ENCODE measurements around the gene TBX10.
"Not testable (repeated sequence)": the region's sequence is repeated elsewhere in the genome, so short reads cannot be mapped to it uniquely, and the experiment has no call there.

TBX10 gene

GRCh38 chr11:67605231-67606011, 34.1 kb downstream of the TBX10 start:
- TF ChIP-seq, protein P1, sequence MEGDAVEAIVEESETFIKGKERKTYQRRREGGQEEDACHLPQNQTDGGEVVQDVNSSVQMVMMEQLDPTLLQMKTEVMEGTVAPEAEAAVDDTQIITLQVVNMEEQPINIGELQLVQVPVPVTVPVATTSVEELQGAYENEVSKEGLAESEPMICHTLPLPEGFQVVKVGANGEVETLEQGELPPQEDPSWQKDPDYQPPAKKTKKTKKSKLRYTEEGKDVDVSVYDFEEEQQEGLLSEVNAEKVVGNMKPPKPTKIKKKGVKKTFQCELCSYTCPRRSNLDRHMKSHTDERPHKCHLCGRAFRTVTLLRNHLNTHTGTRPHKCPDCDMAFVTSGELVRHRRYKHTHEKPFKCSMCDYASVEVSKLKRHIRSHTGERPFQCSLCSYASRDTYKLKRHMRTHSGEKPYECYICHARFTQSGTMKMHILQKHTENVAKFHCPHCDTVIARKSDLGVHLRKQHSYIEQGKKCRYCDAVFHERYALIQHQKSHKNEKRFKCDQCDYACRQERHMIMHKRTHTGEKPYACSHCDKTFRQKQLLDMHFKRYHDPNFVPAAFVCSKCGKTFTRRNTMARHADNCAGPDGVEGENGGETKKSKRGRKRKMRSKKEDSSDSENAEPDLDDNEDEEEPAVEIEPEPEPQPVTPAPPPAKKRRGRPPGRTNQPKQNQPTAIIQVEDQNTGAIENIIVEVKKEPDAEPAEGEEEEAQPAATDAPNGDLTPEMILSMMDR (IDR thresholded peaks at IDR 0.05; ENCODE audit: insufficient read depth, missing control alignments): no peak
- DNase-seq (ENCODE audit: insufficient read length, low spot score): no peak
- peak; percentile 32 for FAIRE-seq

DNA sequence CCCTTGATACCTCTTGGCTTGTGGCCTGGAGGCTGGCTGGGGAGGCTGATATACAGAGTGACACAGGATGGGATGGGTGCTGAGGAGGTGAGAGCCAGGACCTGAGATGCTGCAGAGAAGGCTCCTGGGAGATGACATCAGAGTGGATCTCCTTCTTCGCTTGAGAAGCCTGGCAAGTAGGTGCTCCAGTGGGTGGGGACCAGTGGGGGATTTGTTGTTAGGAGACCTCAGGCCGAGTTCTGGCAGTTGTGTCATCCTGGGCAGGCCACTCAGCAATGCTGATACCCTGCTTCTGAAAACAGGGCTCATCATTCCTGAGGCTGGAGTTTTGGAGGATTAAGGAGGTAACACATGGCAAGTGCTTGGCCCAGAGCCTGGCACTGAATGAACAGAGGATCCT, 34.7 kb downstream of the TBX10 start:
- TF ChIP-seq, protein P1 (IDR thresholded peaks at IDR 0.05; ENCODE audit: insufficient read depth, missing control alignments): no peak
- no peak for FAIRE-seq
- no peak for DNase-seq (ENCODE audit: insufficient read length, low spot score)

GRCh38 chr11:67604119-67604518, 35.4 kb downstream of the TBX10 start:
- DNase-seq (ENCODE audit: insufficient read length, low spot score); FAIRE-seq: not testable (repeated sequence)

DNA sequence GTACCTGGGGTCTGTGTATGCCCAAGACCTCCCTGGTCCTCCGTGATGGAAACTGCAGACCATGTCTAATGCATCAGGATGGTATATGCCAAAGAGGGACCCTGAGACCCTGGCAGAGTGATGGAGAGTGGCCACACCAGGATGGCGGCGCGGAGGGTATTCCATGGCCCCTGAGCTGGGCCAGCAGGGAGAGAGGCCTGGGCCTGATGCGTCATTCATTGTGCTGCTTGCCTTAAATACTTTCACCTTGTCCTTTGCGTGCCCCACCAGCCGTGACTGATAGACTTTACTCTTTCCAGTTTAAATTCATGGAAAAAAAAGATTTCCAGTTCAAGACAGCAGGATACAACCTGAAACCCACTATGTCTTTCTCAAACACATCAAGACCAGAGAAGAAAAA, 38.5 kb downstream of the TBX10 start:
- TF ChIP-seq, protein P1 (IDR thresholded peaks at IDR 0.05; ENCODE audit: insufficient read depth, missing control alignments): no peak

DNA sequence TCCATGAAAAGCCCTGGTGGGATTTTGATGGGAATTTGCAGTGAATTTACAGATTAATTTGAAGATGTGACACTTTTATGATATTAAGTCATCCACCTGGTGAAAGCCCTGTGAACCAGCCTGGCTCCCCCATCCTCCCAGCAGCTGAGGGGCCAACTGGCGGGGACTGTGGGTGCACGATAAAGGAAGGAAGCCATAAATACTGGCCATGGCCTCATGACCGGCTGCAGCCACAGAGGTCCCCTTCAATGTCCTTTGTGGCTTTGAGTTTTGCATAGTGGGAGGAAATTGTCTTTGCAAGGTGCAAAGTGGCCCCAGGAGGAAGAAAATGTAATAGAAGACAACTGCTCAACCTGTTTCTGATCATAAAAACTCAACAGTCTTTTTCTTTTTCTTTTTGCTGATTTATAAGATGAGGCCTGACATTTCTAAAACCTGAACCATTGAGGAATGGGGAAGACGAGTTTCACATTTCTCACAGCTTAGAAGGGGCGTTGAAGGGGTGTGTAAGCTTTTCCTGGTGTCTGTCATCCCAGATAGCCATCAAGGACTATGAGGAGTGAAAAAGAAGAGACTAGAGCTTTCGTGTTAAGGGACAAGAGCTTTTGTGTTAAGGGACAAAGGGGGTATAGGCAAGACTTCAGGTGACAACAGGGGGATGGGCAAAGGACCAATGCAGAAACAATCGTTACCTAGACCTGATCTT, 39.1 kb downstream of the TBX10 start:
- TF ChIP-seq, protein P1 (IDR thresholded peaks at IDR 0.05; ENCODE audit: insufficient read depth, missing control alignments): no peak
- FAIRE-seq (no peak), DNase-seq (ENCODE audit: insufficient read length, low spot score) (no peak)

More for the DNA sequence above, 38.5 kb downstream of the TBX10 start:
- no peak for FAIRE-seq
- no peak for DNase-seq (ENCODE audit: insufficient read length, low spot score)

GRCh38 chr11:67599149-67599548, 40.4 kb downstream of the TBX10 start:
- FAIRE-seq (no peak), DNase-seq (ENCODE audit: insufficient read length, low spot score) (no peak)
- TF ChIP-seq, protein P1 (IDR thresholded peaks at IDR 0.05; ENCODE audit: insufficient read depth, missing control alignments): no peak

DNA sequence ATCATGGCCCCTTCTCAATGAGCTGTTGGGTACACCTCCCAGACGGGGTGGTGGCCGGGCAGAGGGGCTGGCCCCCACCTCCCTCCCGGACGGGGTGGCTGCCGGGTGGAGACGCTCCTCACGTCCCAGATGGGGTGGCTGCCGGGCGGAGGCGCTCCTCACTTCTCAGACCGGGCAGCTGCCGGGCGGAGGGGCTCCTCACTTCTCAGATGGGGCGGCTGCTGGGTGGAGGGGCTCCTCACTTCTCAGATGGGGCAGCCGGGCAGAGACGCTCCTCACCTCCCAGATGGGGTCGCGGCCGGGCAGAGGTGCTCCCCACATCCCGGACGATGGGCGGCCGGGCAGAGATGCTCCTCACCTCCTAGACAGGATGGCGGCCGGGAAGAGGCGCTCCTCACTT, 41.6 kb downstream of the TBX10 start:
- not testable (repeated sequence) for DNase-seq (ENCODE audit: insufficient read length, low spot score); FAIRE-seq

GRCh38 chr11:67597458-67597857, 42.1 kb downstream of the TBX10 start:
- not testable (repeated sequence) for DNase-seq (ENCODE audit: insufficient read length, low spot score); FAIRE-seq
